HL-60/S4 (cell line): ENCODE measurements around the gene CERK.

Source experiments
- in situ Hi-C: fragments of 300-500 bp; cut with MboI; formaldehyde crosslinking; loops from 2 replicates; pipeline ENCODE4 v1.14.3; 2022; ENCODE audit warnings: low sequenced_read_pairs

The CERK gene

DNA sequence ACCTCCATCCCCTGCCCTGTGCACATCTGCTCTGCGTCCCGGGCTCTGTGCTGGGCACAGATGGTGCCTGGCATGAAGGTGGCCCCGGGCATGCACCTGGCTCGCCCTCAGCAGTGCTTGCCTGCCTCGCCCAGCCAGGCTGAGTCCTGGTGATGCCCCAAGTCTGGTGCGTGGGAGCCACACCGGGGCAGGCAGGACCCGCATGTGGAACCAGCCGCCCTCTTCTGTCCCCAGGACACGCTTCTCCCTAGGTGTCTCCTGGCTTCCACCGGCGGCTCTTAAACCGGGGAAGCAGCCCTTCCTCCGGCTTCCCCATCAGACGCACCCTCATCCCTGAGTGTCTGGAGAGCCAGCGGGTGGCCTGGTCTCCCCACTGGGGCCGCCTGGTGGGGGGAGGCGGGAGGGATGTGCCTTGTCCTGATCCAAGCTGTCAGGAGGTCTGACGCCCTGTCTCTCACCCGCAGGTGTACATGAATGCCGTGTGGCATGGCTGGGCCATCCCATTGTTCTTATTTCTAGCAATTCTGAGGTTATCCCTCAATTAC lies 72.8 kb downstream of the CERK start:
- in situ Hi-C loops = no loop called here

DNA sequence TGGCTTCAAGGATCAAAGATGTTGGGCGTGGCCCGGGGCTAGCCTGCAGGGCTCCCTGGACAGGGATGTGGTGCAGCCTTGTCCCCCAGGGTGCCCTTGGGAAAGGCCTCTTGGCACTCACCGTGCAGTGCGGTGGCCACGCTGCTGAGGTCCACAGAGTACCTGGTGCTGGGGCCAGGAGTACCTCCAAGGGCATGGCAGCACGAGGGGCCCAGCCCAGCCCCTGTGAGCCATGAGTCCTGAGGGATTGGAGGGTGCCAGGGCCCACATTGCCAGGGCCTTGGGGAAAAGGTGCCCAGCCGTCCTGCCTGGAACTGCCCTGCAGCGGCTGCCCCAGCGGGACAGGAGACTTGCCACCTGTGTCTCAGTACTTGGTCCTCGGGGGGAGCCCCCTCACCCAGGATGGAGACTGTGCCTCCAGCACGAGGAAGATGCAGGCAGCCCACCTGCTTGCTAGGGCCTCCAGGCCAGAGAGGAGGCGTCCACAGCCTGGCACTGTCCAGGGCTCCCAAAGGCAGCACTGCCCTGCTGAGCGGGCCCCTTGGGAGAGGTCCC lies 73.7 kb downstream of the CERK start:
- in situ Hi-C loops = no loop called here

DNA sequence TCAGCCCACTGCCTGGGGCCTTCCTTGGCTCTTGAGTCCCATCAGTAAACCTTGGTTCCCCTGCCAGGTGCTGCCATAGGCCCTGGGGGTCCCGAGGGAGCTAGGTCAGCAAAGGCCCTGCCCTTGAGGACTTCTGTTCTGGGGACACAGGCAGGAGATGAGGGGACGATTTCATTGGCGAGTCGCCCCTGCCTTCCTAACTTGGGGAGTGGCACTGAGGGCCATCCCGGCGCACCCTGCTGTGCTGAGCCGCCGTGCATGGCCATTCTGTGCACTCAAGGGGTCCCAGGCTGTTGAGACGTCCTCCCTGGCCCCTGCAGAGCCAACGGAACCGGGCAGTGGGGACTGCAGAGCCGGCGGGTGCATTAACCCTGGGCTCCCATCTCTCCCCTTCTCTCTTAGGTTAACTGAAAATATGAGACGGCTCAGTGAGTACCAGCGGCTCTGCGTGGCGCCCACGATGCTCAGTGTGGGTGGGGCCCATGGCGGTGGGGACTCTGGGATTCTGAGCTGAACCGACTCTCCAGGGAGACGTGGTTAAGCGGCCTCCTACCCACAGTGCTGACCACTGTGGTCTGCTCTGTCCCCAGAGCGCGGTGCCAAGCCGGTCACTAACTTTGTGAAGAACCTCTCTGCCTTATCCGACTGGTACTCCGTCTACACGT lies 74.5 kb downstream of the CERK start:
- in situ Hi-C loops = no loop called here

DNA sequence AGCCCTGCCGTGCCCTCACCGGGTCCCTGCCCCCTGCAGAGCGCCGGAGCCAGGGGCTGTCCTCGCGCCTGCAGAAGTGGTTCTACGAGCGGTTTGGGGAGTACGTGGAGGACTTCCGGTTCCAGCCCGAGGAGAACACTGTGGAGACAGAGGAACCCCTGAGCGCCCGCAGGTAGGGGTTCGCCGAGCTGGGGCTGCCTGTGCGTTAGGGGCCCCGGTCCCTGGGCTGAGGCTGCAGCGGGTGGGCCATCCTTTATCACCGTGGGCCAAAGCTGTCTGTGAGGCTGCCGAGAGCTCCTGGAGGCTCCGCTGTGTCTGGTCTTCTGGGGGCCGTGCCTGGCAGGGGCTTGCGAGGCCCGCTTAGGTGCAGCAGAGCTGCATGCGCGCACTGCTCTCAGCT lies 75.1 kb downstream of the CERK start:
- in situ Hi-C loops = no loop called here

DNA sequence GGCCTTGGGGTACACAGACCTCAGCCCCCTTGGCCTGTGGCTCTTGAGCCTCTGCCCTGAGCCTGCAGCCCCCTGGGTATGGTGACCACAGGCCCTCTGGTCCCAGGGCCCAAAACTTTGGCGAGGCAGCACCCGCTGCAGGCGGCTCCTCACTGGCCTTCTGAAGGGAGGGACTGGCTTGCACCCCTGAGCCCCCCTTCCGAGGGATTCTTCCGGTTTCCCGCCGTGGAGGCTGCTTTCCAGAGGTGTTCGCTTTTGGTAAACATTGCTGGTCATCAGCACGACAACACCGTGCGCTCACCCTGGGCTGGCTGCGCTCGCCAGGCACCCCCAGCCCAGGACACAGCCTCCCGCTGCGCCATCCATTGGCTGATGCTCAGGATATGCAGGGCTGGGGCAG lies 75.8 kb downstream of the CERK start:
- in situ Hi-C loops = no loop called here

DNA sequence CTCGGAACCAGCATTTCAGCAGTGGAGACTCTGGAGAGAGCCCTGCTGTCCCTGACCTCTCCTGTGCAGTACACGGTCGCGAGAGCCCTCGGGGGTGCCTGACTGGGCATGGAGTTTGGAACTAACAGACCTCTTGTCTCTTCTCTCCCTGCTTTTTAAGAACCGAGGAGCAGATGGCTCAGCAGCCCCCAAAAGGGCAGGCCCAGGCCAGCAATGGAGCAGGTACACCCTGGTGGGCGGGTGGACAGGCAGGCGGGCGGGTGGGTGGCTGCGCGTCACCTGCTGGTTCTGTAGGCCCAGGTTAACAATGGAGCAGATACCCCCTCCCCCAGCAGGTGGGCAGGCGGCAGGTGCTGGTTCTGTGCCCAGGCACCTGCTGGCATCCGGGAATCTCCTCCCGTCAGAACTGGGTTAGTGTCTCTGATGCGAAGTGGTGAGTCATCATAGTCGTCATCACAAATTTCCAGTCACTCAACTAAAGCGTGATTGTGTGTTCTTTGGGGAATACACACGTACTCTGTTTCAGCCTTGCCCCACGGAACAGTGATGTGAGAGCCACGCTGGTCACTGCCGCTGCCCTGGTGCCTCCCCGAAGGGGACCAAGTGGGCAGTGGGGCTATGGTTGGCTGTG lies 76.7 kb downstream of the CERK start:
- in situ Hi-C loops = no loop called here

DNA sequence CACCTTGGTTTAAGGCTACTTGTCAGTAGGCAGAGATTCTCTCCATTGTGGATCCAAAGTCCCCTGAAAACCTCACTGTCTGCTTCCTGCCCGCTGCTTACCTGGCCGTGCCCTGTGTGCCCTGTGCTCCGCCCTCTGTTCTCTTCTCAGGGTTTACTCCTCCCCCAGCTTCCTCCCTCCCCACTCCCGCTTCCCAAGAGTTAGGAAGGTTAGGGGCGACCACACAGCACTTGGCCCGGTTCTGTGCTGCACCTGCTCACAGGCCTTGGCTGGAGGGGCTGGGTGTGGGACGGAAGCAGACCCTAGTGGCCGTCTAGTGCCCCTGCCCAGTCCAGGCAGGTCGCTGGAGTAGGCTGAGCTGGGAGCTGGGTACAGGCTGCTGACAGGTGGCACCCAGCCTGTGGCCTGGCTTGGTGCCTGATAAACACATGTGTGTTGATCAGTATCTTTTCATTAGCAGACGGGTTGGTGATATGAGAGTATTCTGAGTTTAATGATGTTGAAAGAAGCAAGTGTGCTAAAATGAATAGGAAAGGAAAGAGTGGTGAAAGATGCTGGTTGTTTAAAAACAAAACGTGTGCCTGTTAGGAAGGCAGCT lies 77.3 kb downstream of the CERK start:
- in situ Hi-C loops = no loop called here

DNA sequence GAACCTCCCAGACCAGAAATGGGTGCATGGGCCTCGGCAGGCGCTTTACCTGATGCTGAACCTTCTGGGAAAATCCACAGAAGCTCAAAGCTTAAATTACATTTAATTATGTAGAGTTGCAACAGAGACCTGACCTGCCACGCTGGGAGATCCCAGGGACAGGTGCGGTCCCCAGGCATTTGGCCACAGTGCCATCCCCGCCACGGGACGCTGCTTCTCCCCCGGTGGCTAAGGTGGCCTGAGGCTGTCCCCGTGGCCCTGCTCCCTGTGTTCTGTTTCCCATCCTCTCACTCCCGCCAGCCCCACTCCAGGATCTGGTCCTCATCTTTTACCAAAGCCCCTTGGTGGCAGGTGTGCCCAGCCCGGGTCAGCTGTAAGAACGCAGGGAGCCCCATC lies 78.3 kb downstream of the CERK start:
- in situ Hi-C loops = no loop called here

DNA sequence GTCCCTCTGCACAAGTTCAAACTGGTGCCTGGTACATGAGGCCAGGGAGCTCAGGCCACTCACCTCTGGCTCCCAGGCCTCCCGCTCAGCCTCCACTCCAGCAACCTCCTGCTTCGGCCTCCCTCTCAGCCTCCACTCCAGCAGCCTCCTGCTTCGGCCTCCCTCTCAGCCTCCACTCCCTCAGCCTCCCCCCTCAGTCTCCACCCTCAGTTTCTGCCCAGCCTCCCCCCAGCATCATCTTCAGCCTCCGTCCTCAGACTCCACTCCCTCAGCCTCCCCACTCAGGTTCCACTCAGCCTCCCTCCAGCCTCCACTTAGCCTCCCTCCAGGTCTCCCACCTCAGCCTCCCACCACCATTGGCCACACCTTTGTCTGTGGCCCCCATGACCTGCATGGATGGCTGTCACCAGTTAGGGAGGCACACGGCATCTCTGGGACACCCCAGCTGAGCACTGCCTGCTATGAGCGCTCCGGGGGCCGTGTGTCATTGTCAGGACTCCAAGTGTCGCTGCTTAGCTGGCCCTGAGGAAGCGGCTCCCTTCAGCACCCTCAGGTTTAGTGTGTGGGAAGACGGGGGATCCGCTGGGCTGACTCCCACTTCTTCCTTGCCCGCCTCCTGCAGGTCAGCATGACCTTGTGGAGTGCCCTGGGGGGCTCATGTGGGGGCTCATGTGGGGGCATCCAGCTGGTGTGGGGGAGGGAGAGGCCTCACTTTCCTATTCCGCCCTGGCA lies 78.8 kb downstream of the CERK start:
- in situ Hi-C loops = no loop called here

DNA sequence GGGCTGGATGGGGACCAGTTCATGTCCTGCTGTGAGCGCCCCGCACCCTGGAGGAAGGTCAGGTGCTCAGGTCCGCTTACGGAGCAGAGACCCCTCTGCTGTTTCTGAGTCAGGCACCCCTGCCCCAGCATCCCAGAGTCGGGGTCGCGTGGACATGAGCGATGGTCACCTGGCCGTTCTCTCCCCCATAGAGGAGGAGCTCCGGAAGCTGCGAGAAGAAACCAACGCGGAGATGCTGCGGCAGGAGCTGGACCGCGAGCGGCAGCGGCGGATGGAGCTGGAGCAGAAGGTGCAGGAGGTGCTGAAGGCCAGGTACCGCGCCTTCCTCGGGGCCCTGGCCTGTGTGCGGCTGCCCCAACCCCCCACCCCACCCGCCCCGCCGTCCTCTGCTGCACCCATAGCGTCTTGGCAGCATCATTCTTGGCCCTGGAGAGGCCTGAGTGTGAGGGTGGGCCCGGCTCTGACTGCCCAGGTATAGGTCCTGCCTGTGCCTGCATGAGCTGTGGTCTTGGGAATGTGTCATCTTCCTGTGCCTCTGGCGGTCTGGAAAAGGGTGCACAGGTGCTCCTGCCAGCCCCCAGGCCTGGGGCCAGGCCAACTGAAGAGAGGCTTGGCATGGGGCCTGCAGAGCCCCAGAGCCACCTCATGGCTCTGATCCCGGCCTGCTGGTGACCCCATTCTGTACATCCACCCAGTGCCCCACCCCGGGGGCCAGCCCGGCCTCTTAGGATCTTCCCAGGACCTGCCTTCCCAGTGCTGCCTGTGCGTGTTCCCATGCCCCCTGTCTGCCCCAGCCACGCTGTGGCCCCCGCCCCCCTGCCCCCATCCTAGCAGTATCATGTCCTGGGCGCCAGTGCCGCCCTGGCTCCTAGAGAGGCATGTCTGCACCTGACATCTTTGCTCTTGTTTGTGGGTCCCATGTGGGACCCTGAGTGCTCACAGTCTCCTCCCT lies 79.8 kb downstream of the CERK start:
- in situ Hi-C loops = no loop called here

DNA sequence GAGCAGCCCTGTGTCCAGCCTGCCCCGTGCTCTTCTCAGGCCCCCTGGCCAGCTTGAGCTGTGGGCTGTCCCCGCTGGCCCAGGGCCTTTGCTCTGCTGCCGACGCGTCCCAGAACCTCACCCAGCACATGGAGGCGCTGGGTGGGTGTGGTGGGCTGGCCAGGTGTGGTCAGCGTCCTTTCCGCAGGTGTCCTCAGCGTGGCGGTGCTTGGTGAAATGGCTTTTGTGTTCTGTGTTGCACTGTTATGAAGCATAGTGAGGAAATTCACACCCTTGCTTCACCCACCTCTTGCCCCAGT lies 80.4 kb downstream of the CERK start:
- in situ Hi-C loops = no loop called here

DNA sequence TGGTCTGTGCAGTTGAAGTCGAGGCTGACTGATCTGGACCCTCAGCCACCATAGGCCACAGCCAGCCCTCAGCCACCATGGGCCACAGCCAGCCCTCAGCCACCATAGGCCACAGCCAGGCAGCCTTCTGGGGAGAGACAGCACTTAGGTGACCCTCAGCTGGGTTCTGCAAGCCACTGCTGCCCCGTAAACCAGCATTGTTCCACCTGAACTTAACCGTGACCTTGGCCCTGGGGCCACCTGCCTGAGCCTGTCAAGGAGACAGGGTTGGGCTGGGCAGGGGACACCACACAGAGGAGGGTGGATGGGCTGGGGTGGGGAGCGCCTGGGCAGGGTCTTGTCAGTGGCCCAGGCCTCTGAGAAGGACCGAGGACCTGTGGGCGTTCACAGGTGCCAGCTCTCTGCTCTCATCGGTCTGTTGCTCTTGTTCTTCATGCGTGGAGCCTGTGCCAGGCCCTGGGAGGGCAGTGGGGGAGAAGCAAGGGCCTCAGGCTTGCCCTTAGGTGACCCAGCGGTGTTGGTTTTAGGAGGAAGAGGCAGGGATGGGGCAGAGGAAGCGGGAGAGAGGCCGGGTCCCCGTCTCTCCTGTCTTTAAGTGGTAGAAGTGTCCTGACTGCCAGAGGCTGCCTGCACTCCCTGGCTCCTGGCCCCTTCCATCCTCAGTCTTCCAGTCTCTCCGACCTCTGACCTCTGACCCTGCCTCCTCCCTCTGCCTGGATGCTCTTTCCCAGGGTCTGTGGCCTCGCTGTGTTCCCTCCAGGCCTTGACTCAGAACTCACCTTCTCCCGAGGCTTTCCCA lies 81.0 kb downstream of the CERK start:
- in situ Hi-C loops = no loop called here

DNA sequence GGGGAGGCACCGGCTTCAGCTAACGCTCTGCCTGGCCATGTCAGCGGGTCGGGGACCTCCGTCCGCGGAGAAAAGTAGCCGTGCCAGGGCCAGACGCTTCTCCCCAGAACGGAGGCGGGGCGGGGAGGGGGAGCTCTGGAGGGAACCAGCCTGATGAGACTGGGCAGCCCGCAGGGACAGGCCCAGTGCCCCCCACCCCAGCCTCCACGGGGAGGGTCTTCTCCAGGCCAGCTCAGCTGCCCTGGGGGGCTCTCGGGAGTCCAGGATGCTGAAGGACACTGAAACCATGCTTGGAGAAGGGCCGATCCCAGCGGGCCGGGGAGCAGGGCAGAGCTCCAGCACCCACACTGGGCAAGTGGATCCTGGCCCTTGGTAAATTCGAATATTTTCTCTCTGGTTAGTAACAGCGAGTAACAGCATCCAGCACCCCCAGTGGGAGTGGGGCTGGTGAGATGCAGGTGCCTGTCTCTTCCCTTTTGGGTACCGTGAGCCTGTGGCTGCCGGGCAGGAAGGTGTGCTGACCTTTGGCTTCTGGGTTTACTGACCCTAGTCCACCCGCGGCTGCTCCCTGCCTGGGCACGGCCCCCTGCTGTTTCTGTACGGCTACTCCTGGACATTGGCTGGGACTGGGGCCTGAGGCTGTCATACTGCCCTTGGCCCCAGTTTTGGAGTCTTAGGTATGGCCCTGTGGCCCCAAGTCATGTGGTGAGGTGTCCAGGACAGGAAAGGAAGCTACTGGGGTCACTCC lies 82.0 kb downstream of the CERK start:
- in situ Hi-C loops = no loop called here

DNA sequence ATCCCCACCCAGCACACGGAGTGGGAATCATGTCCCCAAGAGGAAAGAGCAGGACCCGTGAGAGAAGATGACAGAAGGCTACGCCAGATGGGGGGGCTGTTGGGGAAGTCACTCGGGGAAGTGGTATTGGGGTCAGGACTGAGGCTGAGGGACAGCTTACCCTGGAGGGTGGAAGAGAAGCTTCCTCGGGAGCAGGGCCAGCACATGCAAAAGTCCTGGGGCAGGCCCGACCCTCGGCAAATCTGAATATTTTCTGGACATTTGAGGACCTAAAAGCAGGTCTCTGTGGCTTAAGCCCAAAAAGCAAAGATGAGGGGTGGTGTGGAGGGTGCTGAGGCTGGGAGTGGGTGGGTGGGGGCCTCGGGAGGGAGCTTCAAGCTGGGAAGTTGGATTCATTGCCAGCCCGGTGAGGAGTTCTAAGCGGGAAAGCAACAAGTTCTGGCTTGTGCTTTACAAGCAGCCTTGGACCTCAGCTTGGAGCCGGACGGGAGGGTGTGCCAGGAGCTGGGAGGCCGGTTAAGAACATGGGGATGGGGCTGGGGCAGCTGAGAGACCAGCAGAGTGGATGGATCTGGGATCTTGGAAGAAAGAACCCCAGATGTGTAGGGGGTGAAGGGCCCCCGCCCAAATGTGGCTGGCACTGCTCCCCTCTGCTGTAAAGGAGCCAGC lies 83.0 kb downstream of the CERK start:
- in situ Hi-C loops = no loop called here

DNA sequence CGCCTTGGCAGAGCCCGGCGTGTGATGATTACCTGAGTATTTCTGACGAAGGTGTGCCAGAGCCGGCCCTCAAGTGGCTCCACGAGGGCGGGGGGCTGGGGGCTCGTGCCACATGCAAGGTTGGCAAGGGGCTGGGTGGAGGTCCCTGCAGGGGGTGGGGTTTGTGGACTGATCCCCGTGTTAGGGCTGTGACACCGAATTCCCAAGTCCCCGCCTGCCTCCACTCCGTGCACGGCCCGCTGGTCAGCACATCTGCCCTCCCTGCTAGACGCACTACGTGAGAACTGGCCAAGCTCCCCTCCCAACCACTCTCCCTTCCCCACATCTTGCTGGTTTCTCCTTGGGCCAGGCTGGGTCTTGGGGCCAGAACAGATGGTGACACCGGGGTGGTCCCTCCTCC lies 83.6 kb downstream of the CERK start:
- in situ Hi-C loops = no loop called here

DNA sequence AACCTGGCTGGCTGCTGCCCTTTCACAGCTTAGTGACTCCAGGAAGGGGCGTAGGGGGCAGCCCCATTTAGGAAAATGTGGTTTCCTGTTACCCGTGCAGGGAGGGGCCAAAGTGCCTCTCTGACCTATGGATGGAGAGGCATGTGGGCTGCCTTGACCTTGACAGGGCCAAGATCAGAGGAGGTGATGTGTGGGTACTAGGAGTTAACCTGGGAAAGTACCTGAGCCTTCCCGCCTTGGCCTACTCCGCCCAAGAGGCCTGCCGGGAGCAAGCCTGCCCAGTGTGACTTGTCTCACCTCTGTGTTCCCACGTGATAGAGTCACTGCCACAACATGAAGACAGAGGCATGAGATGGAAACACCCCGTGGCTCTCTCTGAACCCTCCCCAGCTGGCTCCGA lies 84.5 kb downstream of the CERK start:
- in situ Hi-C loops = no loop called here

DNA sequence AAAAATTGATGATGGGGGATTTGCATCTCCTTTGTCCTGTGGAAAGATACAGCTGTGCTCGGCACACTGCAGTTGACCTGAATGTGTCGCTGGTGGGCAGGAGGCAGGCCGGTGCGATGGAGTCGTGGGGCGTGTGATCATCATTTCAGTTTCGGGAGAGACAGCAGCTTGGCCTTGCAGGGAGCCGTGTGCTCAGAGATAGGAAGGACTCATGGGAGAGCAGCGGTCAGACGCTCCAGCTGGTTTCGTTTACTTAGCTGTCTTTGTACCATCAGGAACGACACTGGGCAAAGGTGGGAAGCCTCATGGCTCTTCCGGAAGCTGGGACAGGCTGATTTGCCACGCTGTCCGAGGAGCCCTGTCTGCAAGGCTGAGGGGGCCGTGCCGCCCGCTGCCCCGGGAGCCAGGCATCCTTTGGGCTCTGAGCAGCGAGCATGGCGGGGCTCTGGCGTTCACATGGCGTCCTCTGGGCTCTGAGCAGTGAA lies 85.2 kb downstream of the CERK start:
- in situ Hi-C loops = no loop called here
